ENCODE data around the gene ACOT11. TPM values are rescaled to one million over a fixed set of nuclear protein-coding genes. Genes with fewer than 3 reads are reported as not detected.

Gene ACOT11
- total and polyA plus RNA-seq, 2 of the 13 experiments (the other 11 are each of a cell fraction or from before 2014, with no cell fraction given), result 2.6 to 3.3 TPM

GRCh38 chr1:54566438-54567141 is 18.6 kb downstream of the ACOT11 start:
- BruUV-seq (replicated peaks), result no TSS peak
- DNase-seq (ENCODE audit: low spot score) (no peak), FAIRE-seq (no peak), ATAC-seq (no peak)
- no peaks in the 10 kb centered on the region for H3K36me3 ChIP-seq (replicated peaks in 1 of 2; ENCODE audit: control insufficient read depth in 1 of 2, insufficient read depth in 2 of 2, low read length in 2 of 2)
- no peaks in the 10 kb centered on the region for H4K20me1 ChIP-seq (ENCODE audit: insufficient read depth, low read length)
- POLR2A ChIA-PET, result interaction anchor here (1.0 to 3.8 kb wide), 3 partner anchors 11 to 13 kb away, joined by 3 to 14 read pairs (median 13); no protein-coding TSS in a partner anchor
- 80% methylated on average over 5 of the region's 5 CpGs for WGBS (ENCODE audit: low lambda C conversion rate)
- no peak overlapping the region for H3K27ac ChIP-seq (ENCODE audit: extremely low read length, insufficient read depth, low read length)
- CTCF ChIA-PET (ENCODE audit: low intra/inter-chr PET ratio, low total read pairs), result no interaction called here
- no peaks in the 10 kb centered on the region for H3K79me2 ChIP-seq (ENCODE audit: insufficient read depth, low read length)
- in situ Hi-C loops (cut with HindIII; ENCODE audit: extremely low pct_ligation_motif_present, low pct_unique_long_range_greater_than_20kb), result no loop called here
- no peak overlapping the region for H3K9ac ChIP-seq (ENCODE audit: insufficient read depth, low read depth, low read length)
- intact Hi-C loops (cut with micrococcal nuclease; ENCODE audit: unreplicated experiment), result no loop called here
- H3K4me2 ChIP-seq (ENCODE audit: low read depth, low read length), result no peak overlapping the region
- no peak overlapping the region for H3K4me3 ChIP-seq (replicated peaks in 1 of 3; ENCODE audit: insufficient read depth in 1 of 3, low read depth in 2 of 3, low read length in 3 of 3)
- H3K9me3 ChIP-seq (ENCODE audit: low read length), result no peaks in the 10 kb centered on the region
- no peaks in the 10 kb centered on the region for H3K27me3 ChIP-seq (ENCODE audit: control insufficient read depth in 1 of 2, insufficient read depth in 2 of 2, low read length in 2 of 2)
- peaks cover 49% of the 10 kb centered on the region for H3K4me1 ChIP-seq (ENCODE audit: insufficient read depth, low read length)
- no peak overlapping the region for H2AFZ ChIP-seq (ENCODE audit: low read length)
- TF ChIP-seq ZNF670 (CRISPR knock-in tag; IDR thresholded peaks at IDR 0.05; ENCODE audit: borderline replicate concordance) (no peak), MTA3 (CRISPR knock-in tag; IDR thresholded peaks at IDR 0.05) (no peak), ZBTB4 (CRISPR knock-in tag; IDR thresholded peaks at IDR 0.05; ENCODE audit: borderline replicate concordance) (no peak), RBAK (CRISPR knock-in tag; IDR thresholded peaks at IDR 0.05) (no peak), ZNF33B (CRISPR knock-in tag; IDR thresholded peaks at IDR 0.05) (no peak), ZHX1 (CRISPR knock-in tag; IDR thresholded peaks at IDR 0.05; ENCODE audit: low read depth) (no peak), ZNF30 (CRISPR knock-in tag; IDR thresholded peaks at IDR 0.05) (no peak), MAFF (IDR thresholded peaks at IDR 0.05; ENCODE audit: low read depth, low read length) (no peak), PTBP1 (IDR thresholded peaks at IDR 0.05; ENCODE audit: low read depth, low read length, poor library complexity, severe bottlenecking) (no peak), NRL (CRISPR knock-in tag; IDR thresholded peaks at IDR 0.05; ENCODE audit: borderline replicate concordance) (no peak), ZNF362 (CRISPR knock-in tag; IDR thresholded peaks at IDR 0.05; ENCODE audit: borderline replicate concordance) (no peak), MXD1 (CRISPR knock-in tag; IDR thresholded peaks at IDR 0.05) (no peak)

All from HepG2 (cell line).